Left renal cortex interstitium (tissue), 4 donors: ENCODE results near the gene LEAP2. TPM values are rescaled to one million over a fixed set of nuclear protein-coding genes. Genes with fewer than 3 reads are reported as not detected.

Source experiments
- DNase-seq, 4 donors: peaks; one replicate each; pipeline ENCODE4 v3.0.0-alpha.2; 2013; ENCODE audit warnings: low read depth in 4 of 4, low spot score in 2 of 4, missing footprints in 1 of 4
- polyA plus RNA-seq, 4 donors: library from polyadenylated mRNA; unstranded; fragments of 120-200 nt; gene quantifications; one replicate each; pipeline ENCODE4 v1.2.1, GENCODE V29; 2013; ENCODE audit not compliant: insufficient read length in 4 of 4

LEAP2 gene, protein sequence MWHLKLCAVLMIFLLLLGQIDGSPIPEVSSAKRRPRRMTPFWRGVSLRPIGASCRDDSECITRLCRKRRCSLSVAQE
- 1 to 10 TPM; 2.3 to 7.8 (median 6.4) TPM for polyA plus RNA-seq

DNA sequence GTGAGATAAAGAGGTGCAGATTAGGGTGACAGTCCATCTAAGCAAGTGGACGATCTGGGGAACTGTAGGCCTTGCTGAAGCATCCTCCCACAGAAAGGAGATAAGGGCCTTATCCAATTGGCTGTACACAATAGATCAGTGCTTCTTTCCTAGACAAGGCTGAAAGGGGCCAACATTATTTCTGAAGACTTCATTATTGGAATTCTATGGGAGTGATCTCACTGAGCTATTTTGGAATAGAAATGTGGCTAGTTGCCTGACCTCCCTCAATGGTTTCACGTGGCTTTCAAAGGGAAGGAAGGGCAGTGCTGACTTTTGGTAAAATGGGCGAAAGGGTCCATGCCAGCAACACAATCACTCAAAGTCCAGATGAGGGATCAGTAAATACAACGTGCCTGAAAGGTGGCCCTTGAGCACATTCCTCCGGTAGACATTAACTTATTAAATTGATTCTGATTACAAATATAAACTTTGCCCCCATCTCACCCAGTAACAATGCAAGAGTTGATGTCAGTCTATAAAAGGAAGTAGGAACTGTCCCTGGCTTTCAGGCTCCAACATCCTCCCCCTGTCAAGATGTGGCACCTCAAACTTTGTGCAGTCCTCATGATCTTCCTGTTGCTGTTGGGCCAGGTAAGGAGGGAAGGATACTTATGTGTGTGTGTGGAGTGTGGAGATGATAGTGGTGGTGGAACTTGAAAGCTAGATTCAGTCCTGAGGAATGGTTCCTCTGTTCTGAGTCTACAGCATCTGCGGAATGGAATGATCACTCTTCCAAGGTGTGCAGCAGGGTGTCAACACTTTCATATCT is at the start of gene LEAP2:
Gene LEAP2, plus strand, starts transcription at position 550 of the 811 bp plus-strand sequence. Its CDS starts 27 bp downstream, at position 577.
- no peak for DNase-seq

DNA sequence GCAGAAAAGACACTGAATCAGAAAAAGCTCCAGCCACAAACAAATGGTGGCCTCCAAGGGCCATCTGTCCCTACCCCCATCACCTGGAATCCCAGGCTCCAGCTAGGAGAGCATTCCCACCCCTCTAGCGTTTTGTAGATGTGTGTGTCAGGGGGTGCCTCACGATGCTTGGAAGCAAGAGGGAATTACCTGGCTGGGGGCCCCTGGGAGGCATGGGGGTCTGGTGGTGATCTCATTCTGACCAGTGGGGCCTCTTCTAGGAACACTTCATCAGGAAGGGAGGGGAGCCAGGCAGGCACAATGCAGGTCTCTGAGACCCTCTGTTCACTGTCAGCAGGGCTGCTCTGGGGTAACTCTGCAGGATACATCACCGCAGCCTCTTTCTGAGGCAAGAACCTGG is 49.0 kb upstream of the LEAP2 start:
- DNase-seq = no peak

DNA sequence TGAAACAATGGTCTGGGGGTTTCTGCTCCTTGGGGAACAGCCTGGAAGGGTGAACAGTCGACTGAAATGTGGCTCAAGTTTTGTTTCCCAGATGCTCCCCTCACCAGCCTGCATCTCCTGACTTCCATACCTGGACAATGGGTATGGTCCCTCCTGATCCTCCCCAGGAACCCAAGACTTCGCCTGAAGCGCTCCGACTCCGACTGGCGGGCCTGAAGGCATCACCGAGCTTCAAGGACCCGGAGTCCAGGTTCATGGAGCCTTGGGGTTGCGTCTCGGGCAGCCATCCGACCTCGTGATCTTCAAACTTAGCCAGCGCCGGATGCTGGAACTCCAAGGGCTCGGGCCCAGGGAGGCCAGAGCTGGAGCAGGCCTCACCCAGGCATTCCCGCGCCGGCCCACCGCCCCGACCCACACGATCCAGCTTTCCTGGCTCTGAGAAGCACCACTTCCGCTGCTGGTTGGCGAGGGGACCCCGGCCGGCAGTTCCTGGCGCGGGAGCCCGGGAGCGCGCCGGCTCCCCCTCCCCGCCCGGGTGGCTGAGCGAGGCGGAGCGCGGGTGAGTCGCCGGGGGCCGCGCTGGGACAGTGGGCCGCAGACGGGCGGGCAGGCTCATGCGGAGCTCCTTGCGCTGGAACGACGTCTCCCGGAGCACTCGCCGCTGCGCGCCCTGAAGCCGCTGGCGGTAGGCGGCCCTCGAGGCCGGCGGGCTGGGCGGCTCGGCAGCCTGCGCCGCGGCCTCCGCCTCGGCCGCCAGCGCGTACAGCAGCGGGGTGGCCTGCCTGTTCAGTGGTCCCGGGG is 48.2 kb upstream of the LEAP2 start:
- DNase-seq = no peak

DNA sequence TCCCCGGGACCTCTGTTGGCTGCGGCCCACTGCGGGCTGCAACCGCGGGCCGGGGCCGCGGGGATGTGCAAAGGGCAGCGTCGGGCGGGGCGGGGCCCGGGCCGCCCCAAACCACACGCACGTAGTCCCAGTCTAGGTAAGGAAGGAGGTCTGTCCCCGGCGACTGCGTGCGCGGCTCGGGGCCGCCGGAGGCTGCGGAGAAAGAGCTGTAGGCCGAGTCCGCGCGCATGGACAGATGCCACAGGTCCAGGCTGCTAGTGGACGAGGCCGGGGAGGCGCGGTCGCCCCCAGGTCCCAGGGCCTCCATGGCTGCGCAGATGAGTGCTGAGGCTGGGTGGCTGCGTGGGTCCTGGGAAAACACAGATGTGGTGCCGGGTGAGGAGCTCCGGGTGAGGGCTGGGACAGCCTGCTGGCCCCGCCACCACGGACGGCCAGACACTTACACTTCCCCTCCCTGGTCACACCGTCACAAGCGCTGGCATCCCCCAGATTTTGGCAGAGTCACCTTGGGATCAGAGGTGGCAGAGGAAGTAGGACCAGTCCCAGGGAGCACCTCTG is 47.6 kb upstream of the LEAP2 start:
- DNase-seq = no peak

DNA sequence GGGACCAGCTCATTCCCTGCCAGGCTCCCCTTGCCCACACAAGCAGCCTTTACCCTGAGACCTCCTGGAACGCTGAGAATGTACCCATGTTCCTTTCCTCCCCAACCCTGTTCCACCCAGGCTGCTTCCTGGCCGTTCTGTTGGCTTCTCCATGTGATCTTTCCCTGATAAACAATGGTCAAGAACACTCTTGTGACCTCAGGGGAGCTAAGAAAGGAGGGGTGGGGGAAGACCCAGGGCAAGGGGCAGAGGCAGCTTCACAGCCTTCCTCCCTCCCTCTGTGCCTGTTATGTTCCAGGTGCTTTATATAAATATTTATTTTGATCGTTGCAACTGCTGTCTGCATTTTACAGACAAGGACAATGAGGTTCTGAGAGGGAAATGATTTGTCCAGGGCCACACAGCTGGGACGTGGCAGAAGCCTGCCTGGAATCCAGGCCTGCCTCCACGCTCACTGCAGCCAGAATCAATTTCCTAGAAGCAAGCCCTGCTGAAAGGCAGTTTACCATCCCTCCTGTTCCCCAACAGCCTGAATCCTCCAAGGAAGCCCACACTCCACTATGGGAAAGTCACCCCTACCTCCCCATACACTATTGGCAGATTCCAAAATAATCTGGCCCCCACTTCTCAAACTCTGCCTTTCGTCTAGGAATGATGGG is 46.9 kb upstream of the LEAP2 start:
- DNase-seq = no peak

DNA sequence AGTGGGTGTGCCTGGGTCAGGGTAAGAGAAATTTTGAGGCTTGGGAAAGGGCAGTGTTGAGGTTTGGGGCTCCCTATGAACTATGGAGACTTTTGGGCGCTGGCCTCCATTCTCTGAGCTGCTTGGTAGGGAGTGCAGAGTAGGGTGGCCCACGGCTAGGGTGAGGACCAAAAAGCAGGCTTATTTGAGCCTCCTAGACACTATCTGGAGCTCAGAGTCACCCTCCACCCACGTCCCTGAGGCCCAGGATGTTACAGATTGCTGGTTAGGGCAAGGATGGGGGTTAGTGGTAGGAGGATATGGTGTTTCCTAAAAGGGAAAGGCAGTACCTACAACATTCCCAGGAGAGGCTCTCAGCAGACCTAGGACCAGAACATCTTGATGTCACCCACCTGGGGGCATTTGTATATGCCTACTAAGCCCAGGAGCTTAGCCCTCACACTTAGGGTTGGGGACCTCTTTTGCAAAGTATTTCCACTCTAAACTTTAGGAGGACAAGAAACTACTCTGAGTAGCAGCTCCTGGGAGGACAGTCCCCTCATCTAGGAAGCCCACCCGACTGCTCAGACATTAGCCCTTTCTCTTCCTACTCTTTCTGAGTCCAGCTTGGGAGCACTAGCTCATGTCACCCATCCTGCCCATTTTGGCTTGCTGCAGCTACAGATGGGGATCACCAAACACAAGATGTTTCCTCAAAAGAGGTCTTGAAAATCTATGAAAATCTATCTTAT is 45.4 kb upstream of the LEAP2 start:
- no peak for DNase-seq

DNA sequence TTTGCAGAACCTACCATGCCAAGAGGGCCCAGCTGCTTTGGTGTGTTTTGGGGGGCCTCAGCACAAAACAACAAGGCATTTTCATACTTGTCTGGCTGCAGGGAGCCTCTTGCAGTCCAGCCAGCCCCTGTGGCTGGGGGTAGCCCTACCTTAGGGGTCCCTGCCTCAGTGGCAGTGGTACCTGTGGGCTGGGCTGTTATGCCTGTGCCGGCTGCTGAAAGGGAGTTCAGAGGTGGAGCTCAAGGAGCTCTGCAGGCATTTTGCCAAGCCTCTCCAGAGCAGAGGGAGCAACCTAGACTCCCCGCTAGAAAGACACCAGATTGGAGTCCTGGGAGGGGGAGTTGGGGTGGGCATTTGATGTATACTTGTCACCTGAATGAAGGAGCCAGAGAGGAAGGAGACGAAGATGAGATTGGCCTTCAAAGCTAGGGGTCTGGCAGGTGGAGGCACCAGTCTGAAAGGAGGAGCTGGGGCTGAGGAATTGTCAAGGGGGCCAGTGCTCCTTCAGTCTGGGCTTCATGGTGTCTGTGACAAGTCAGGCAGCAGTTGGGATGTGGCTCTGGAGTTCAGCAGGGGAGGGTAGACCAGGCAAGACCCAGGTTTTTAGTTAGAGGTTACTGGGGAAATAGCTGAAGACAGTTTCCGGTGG is 44.5 kb upstream of the LEAP2 start:
- no peak for DNase-seq

DNA sequence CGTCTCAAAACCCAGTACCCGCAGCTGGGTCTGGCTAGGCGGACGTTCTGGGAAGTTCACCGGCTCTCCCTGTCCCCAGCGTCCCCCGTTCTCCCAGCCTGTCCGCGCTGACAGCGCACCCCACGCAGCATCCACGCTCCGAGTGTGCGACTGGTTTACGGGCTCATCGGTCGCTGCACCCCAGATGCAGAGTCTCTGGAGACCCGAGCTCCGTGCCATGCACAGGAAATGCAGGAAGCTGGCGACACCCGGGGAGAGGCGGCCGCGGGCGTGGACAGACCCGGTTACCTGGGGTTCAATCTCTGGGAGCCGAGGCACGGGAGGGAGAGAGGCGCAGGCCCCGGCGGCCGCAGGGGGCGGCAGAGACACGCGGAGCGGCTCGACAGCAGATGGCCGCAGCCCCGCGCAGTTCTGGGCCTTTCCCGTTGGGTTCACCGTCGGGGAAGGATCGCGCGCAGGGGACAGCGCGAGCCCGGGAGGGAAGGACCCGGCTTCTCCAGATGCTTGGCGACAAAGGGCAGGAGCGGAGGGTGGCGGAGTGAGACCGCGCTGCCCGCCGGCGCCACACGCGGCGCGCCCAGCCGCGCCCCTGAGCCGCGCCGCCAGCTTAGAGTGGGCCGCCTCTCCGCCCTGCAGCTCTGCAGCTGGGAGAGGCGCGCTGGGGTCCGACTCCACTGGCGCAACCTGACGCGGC is 43.6 kb upstream of the LEAP2 start:
- DNase-seq = no peak

DNA sequence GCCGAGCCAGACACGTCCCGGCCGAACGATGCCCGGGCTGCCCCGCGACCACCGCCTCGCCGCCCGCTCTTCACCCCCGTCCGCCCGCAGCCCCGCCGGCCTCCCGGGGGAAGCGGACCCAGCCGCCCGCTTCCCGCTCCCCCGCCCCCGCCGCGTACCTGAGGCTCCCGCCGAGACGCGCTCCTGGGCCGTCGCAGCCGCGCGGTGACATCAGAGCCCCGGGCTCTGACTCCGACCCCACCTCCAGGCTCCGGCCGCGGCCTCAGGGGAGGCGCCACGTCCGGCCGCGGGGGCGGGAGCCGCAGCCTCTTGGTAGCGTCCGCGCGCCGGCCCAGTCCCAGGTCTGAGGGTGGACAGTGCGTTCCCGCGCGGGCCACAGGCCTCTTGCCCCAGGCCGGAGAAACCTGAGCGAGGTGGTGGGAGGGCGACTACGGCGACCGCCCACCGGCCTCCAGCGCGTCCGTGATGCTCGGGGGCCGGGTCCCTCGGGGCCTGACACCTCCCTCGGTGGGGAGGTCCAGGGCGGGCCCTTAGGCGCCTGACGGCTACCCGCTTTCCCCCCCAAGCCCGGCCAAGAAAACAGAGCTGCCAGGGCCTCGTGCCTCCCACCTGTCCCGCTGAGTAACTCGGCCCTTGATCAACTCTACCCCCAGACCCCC is 42.9 kb upstream of the LEAP2 start, which contains the start of gene SHROOM1:
Gene SHROOM1, minus strand, starts transcription at position 212 of the 659 bp plus-strand sequence. CDS start 4,507 bp downstream, outside the sequence.
- DNase-seq = no peak

DNA sequence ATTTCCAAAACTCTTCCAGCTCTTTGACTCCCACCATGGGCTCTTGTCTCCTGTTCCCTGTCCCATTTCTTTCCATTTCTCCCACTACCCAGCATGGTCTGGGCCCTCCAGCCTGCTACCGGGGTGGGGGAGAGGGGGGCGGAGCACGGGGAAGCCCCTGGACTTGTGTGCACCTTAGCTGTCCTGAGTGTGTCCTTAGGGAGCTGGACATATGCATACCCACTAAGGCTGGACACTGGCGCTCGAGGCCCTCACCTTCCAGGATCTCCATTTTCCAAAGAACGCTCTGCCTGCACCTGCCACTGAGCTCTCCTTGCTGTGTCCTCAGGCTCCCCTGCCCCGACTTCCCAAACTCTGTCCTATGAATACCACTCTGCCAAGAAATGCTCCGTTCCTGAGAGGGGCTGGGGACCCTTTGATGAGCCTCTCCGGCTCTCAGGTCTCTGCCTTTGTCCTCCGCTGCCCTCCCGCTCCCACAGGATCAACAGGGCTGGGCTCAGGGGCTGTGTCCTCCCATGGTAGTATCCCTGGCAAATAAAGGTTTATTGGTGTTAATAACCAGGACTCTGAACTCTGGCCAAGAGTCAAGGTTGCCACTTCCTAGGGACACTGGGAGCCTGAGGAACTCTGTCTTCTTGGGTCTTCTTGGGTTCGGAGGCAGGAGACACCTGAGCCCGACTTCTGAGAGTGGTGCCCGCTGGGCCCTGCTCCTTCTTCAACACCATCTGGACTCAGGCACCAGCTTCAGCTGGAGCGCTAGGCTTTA is 42.2 kb upstream of the LEAP2 start:
- no peak for DNase-seq

DNA sequence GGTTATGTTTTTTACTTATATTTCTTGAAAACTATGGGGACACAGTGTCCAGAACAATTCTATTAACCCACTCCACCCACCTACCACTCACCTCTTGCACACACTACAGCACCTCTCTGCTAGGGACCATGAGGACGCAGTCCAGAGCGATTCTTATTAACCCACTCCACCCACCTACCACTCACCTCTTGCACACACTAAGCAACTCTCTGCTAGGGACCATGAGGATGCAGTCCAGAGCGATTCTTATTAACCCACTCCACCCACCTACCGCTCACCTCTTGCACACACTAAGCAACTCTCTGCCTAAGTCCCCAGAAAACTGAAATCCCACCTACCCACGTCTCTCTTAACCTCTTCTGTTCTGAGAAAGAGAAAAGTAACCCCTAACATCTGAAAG is 40.9 kb upstream of the LEAP2 start:
- no peak for DNase-seq

DNA sequence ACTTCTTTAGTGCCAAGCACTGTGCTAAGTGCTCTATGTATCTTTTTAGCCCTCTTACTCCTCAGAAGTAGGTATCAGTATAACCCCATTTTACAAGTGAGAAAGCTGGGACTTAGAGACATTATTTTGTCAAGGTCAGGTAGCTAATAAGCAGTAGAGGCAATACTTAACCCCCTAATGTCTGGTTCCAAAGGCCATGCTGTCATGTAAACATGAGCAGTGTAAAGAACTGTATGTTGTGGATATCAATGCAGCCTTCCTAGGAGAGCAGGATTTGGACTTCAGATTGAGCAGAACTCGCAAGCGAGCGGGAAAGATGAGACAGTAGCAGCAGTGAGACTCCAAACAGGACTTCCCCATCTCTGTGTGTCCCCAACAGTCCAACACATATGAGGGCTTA is 39.4 kb upstream of the LEAP2 start:
- no peak for DNase-seq

DNA sequence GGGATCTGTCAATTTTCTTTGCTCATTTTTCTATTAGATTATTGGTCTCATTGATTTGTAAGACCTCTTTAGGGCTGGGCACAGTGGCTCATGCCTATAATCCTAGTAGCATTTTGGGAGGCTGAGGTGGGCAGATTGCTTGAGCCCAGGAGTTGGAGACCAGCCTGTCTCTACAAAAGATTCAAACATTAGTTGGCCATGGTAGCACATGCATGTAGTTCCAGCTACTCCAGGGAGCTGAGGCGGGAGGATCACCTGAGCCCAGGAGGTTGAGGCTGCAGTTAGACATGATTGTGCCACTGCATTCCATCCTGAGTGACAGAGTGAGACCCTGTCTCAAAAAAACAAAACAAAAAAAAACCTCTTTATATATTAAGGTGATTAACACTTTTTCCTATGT is 36.6 kb upstream of the LEAP2 start:
- no peak for DNase-seq

DNA sequence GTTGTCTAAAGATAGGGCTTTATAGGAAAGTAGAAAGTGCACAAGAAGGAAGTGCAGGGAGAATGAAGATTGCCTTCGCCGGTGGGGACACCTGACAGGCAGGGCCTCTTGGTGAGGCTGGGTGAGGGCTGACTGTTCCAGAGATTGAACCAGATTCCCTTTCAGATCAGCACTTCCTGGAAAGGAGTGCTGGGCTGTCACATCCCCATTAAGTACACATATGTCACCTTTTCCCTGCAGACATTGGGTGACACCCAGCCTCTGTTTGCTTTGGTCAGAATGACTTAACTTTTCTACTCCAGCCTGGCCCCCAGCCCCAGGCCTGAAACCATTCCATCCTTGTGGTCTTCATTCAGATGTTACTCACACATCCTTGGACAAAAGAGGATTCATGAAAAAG is 35.6 kb upstream of the LEAP2 start:
- no peak for DNase-seq

DNA sequence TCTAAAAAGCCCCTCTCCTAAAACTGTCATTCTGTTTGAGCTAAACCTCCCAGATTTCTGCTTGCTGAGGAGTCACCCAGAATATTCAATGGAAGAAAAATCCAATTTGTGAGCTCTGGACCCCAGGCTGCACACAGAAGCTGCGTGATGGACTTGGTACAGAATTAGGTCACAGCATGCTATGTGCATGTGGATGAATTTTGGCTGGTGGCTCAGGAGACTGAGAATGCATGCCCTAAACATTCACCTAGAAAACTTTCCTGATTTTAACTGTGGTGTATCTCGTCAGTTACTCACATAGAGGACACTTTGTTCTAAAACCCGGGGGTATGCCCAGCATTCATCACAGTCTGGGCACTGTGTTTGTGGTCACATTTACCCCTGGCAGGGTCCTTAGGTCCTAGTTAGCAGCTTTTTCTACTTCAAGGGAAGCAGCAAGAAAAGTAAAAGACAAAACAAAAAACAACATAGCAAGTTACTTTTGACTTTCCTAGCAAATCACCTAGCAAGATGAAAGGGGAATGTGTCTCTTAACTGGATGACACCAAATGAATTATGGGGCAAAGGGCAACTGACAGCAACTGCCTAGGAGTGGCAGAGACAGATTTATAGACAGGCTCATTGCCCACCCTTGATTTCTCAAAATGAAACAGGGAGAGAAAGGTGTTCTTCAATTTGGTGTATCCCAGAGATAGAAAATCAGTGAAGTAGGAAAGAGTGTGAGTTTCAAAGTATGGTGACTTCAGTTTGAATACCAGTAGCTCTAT is 34.8 kb upstream of the LEAP2 start:
- DNase-seq = no peak

DNA sequence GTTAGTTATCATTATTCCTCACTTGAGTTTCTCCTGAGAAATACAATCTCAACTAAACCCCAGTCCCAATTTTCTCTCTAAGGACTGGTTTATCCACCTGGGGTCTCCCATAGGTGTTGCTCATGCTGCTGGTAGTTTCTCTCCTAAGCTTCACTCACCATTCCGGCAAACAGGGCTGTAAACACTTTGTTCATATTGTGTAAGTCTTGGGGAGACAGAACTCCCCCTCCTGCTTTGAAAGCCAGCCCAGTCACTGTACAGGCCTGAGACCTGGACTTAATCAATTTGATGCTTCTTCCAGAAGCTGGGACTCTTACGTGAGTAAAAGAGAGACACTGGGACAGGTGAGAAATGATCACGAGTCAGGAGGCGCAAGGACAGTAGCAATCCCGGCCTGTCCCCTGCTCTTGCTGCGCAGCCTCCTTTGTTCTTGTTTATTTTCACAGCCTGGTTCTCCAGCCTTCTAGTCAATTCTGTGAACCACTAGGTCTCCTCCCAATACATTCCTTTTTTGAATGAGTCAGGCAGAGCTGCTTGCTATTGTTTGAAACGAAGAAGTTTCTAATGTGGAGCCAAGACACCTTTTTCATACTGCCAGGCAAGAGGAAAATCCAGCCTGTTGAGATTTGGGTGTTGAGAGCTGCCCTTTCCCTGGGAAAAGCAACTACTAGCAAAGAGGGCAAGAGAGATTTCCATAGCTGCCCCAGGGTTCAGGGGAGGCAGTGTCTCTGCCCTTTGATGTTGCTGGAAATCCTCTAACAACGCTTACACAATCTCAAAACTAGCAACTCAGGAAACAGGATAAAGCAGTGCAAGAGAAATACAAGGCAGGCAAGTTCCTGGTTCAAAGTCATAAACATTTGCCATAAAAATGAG is 33.8 kb upstream of the LEAP2 start:
- DNase-seq = no peak
